ENCODE results near the gene MND1.
"Not testable (repeated sequence)": the region's sequence is repeated elsewhere in the genome, so short reads cannot be mapped to it uniquely, and the experiment has no call there.

The MND1 gene

GRCh38 chr4:153401501-153401900 is 57.0 kb downstream of the MND1 start:
- FAIRE-seq (no peak), DNase-seq (ENCODE audit: low spot score) (no peak)

DNA sequence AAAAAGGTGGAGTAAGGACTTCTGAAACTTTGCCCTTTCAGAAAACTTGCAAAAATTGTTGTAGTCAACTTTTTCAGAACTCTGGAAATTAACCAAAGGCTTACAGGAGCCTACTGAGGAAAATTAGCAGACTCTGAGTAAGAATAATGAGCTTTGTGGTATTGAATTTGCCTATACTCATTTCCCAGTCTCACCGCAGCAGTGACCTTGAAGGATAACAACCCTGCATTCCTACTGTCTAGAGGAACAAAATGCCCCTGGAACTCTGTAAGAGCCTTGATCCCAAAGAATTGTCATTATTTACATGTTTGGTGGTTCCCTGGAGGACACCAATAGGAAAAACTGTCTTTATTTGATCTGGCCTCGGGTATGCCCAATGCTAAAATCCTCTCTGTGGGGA is 57.9 kb downstream of the MND1 start:
- DNase-seq (ENCODE audit: low spot score) (no peak), FAIRE-seq (no peak)

DNA sequence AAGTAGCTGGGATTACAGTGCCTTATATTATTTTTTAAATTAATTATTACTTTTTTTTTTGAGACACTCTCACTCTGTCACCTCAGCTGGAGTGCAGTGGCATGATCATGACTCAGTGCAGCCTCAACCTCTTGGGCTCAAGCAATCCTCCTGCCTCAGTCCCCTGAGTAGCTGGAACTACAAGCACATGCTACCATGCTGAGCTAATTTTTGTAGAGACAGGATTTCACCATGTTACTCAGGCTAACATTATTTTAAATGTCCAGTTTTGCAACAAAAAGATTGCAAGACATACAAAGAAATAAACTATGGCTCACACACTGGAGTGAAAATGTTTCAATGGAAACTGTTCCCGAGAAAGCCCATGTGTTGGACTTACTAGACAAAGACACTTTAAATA is 59.2 kb downstream of the MND1 start:
- DNase-seq (ENCODE audit: low spot score): no peak
- FAIRE-seq: no peak

- DNase-seq (ENCODE audit: low spot score): no peak
- FAIRE-seq: no peak
Measured at GRCh38 chr4:153407906-153408305, 63.4 kb downstream of the MND1 start.

DNA sequence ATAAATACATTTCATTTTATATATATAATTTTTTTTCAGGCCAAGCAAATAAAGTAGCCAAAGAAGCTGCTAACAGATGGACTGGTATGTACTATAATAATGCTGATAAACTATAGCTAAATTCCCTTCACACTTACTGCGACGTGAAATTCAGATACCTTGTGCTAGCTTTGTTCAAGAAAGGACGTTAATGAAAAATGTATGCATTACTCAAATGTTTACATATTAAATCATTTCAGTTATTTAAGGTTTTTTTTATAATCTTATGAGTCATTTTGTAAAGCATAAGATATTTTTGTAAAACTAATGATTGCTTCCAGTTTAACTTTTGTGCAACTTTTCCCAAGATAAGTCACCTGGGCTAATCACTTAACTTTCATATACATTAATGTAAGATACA is 64.4 kb downstream of the MND1 start:
- no peak for DNase-seq (ENCODE audit: low spot score)
- no peak for FAIRE-seq

GRCh38 chr4:153409412-153409811 is 64.9 kb downstream of the MND1 start:
- no peak for DNase-seq (ENCODE audit: low spot score)
- no peak for FAIRE-seq

DNA sequence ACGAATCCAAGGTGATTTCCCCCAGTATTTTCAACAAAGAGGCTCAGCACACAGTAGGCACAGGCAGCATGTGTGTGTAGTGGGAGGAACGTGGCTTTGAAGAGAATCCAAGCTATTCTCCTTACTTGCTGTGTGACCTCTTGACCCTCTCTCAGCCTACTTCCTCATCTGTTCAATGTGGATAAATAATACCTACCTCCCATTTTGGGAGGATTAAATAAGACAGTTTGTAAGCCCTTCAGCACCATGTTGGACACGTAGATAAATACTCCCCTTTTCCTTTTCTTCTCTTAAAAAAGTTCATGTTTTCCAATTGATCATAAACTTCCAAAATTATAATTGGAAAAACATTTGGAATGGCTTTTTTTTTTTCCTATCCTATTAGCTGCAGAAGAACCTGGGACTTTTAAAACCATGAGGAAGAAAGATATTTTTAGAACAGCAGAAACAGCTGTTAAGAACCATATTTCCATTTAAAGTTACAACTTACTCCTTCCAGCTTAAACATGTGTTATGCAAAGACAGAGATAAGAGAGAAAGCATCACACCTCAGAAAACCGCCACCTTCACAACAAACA is 65.5 kb downstream of the MND1 start:
- FAIRE-seq: no peak
- DNase-seq (ENCODE audit: low spot score): no peak

- FAIRE-seq: no peak
- no peak for DNase-seq (ENCODE audit: low spot score)
Measured at GRCh38 chr4:153413842-153414241, 69.4 kb downstream of the MND1 start.

- not testable (repeated sequence) for DNase-seq (ENCODE audit: low spot score); FAIRE-seq
Measured at GRCh38 chr4:153416456-153416855, 72.0 kb downstream of the MND1 start.

DNA sequence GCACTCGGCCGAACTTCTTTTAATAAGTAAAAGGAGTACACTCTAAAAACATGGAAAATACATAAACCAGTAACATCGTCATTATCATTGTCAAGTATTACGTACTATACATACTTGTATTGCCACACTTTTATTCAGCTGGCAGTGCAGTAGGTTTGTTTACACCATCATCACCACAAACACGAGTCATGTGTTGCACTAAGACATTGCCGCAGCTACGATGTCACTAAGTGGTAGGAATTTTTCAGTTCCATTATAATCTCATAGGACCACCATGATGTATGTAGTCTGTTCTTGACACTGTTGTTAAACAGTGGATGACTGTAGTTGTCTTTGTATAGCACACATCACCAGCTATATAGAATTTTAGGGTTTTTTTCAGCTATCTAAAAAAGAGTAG is 73.6 kb downstream of the MND1 start:
- FAIRE-seq: no peak
- DNase-seq (ENCODE audit: low spot score): no peak

GRCh38 chr4:153418558-153418957 is 74.1 kb downstream of the MND1 start:
- DNase-seq (ENCODE audit: low spot score): no peak
- FAIRE-seq: no peak

GRCh38 chr4:153419029-153419428 is 74.5 kb downstream of the MND1 start:
- DNase-seq (ENCODE audit: low spot score) (no peak), FAIRE-seq (no peak)

GRCh38 chr4:153419673-153420278 is 75.3 kb downstream of the MND1 start:
- no peak for DNase-seq (ENCODE audit: low spot score)
- FAIRE-seq: no peak

DNA sequence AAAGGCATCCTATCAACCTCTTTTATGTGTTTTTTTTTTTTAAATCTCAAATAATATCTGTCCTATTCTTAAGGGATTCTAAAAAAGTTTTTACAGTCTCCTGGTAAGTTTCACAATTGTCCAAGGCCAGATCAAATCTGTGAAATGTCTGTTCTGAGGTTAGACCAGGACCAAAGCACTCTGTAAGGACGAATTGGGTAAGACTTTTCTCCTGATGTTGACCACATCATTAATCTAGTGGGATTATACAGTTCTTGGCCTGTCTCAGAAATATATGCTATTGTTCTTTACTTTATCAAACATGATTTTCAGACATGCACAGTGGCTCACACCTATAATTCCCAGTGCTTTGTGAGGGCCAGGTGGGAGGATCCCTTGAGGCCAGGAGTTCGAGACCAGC is 75.9 kb downstream of the MND1 start:
- FAIRE-seq (no peak), DNase-seq (ENCODE audit: low spot score) (no peak)

- no peak for FAIRE-seq
- DNase-seq (ENCODE audit: low spot score): no peak
Measured at GRCh38 chr4:153421941-153422340, 77.5 kb downstream of the MND1 start.

DNA sequence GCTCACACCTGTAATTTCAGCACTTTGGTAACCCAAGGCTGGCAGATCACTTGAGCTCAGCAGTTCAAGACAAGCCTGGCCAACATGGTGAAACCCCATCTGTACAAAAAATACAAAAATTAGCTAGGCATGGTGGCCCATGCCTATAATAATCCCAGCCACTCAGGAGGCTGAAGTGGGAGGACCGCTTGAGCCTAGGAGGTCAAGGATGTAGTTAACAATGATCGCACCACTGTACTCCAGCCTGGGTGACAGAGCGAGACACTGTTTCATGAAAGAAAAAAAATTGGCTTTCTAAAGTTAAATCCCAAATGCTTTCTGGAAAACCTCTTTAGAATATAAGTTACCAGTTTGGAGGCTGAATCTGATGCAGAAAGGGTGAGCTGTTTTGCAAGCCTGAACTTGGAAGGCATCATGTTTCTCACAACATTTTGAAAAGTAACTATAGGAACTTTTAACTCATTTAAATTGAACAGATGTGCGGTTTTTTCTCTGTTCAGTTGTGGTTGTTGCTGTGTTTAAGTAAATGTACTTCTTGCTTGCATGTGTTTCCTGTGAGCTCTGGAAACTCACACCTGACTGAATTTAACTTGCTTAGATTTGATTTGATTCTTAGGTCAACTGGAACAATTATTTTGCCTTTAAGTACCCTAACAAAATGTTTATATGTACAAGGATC is 81.9 kb downstream of the MND1 start:
- DNase-seq (ENCODE audit: low spot score) (no peak), FAIRE-seq (no peak)

DNA sequence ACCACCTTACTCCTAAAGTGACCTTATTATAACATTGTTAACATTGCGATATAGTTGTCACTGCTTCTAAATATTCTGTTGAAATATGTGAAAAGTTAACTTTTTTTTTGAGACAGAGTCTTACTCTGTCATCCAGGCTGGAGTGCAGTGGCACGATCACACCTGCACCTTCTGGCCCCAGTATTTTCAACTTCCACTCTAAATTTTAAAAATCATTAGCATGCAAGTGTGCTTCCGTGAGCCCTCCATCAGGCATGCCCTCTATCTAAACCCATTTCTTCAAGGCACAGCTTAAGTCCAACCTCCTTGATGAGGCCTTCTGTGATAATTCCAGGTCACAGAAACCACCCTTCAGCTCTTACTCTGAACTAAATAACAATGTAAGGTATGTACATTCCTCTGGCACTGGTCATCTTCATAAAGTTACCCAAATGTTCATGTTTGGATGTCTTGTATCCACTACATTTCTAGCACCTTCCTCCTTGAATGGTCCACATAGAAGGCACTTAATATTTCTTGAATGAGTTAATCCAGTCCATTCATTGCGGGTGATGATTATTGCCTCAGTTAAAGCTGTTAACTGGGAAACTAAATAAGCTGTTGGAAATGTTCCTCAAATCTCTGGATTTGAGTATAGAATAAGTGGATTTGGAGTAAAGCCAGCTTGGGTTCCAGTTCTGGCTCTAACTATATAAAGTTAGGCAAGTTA is 83.0 kb downstream of the MND1 start:
- no peak for FAIRE-seq

GRCh38 chr4:153428941-153429475 is 84.5 kb downstream of the MND1 start:
- DNase-seq (ENCODE audit: low spot score): no peak
- no peak for FAIRE-seq

More for the DNA sequence above, 83.0 kb downstream of the MND1 start:
- no peak for DNase-seq (ENCODE audit: low spot score)

GRCh38 chr4:153432965-153433753 is 88.7 kb downstream of the MND1 start:
- DNase-seq (ENCODE audit: low spot score) (peak; percentile 55), FAIRE-seq (no peak)

DNA sequence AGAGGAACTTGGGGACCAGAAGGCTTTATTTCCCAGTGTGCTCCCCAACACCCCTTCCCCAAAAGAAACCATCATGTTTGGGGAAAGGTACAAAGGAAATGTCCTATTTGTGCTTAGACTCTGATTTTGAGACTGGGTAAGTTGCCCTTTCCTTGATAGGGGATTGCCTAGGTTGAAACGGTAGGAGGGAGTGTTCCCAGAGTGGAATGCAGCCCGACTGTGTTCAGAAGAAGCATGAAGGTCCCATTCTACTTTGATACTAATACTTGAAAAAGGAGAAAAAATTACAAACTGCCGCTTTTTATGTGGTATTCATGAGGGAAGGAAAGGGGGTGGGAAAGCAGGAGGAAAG is 89.2 kb downstream of the MND1 start:
- no peak for FAIRE-seq
- no peak for DNase-seq (ENCODE audit: low spot score)

- FAIRE-seq (no peak), DNase-seq (ENCODE audit: low spot score) (no peak)
Measured at GRCh38 chr4:153434190-153434589, 89.7 kb downstream of the MND1 start.
